Neural crest cell (in vitro differentiated cells): ENCODE data around the gene STARD10. TPM values are rescaled to one million over a fixed set of nuclear protein-coding genes. Genes with fewer than 3 reads are reported as not detected.

Experiments used
- DNase-seq: peaks from one replicate; pipeline ENCODE4 v3.0.0; 2021; ENCODE audit warnings: low read depth, mixed read lengths, low spot score
- H3K27ac Mint-ChIP-seq: one replicate; pipeline ENCODE4 v1.8.0; 2021; ENCODE audit warnings: mild to moderate bottlenecking, mixed read lengths; ENCODE audit not compliant: unreplicated experiment
- H3K27me3 Mint-ChIP-seq: 2 replicates; pipeline ENCODE4 v1.8.0; 2021; ENCODE audit warnings: low read depth, mild to moderate bottlenecking, mixed read lengths
- H3K36me3 Mint-ChIP-seq: 2 replicates; pipeline ENCODE4 v1.8.0; 2021; ENCODE audit warnings: low read depth, mild to moderate bottlenecking, mixed read lengths
- H3K4me1 Mint-ChIP-seq: 2 replicates; pipeline ENCODE4 v1.8.0; 2021; ENCODE audit warnings: mixed read lengths
- H3K4me3 Mint-ChIP-seq: one replicate; pipeline ENCODE4 v1.8.0; 2021; ENCODE audit warnings: mild to moderate bottlenecking, mixed read lengths
- H3K9me3 Mint-ChIP-seq: 2 replicates; pipeline ENCODE4 v1.8.0; 2021; ENCODE audit warnings: mixed read lengths
- total RNA-seq: library from RNA; stranded (reverse); gene quantifications from 2 replicates; pipeline ENCODE4 v1.2.1, GENCODE V29; 2021
- TF ChIP-seq, protein P1 (sequence below): fragments of 200-600 bp; sonication (generic); conservative IDR thresholded peaks from 2 replicates; pipeline ENCODE4 v1.5.0; 2021; ENCODE audit warnings: antibody characterized with exemption, mild to moderate bottlenecking

STARD10 gene
- total RNA-seq, 1 donor from 2014 or later = 12.6 TPM

DNA sequence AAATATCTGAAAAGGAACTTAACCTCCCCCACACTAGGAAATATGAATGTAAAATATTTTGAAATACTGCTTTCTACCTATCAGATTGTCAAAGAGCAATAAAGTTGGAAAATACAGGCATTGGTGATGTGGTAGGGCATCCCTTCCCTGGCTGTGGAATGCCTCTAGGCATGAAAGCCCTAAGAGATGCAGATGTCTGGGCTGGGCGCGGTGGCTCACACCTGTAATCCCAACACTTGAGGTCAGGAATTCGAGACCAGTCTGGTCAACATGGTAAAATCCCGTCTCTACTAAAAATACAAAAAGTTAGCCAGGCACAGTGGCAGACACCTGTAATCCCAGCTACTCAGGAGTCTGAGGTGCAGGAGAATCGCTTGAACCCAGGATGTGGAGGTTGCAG, 63.6 kb downstream of the STARD10 start:
- TF ChIP-seq, protein P1, sequence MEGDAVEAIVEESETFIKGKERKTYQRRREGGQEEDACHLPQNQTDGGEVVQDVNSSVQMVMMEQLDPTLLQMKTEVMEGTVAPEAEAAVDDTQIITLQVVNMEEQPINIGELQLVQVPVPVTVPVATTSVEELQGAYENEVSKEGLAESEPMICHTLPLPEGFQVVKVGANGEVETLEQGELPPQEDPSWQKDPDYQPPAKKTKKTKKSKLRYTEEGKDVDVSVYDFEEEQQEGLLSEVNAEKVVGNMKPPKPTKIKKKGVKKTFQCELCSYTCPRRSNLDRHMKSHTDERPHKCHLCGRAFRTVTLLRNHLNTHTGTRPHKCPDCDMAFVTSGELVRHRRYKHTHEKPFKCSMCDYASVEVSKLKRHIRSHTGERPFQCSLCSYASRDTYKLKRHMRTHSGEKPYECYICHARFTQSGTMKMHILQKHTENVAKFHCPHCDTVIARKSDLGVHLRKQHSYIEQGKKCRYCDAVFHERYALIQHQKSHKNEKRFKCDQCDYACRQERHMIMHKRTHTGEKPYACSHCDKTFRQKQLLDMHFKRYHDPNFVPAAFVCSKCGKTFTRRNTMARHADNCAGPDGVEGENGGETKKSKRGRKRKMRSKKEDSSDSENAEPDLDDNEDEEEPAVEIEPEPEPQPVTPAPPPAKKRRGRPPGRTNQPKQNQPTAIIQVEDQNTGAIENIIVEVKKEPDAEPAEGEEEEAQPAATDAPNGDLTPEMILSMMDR = no peak
- peaks cover 1% of the 10 kb centered on the region for H3K4me1 Mint-ChIP-seq
- DNase-seq = no peak
- H3K4me3 Mint-ChIP-seq = no peak overlapping the region
- no peak overlapping the region for H3K27ac Mint-ChIP-seq
- no peaks in the 10 kb centered on the region for H3K9me3 Mint-ChIP-seq
- peaks cover 8% of the 10 kb centered on the region for H3K36me3 Mint-ChIP-seq
- no peaks in the 10 kb centered on the region for H3K27me3 Mint-ChIP-seq

GRCh38 chr11:72727521-72727920, 66.3 kb downstream of the STARD10 start:
- Mint-ChIP-seq H3K27me3 (no peaks in the 10 kb centered on the region), H3K4me1 (peaks cover 6% of the 10 kb centered on the region), H3K9me3 (no peaks in the 10 kb centered on the region), H3K4me3 (no peak overlapping the region), H3K36me3 (peaks cover 8% of the 10 kb centered on the region), H3K27ac (peak overlapping the region; percentile 50)
- no peak for DNase-seq
- TF ChIP-seq, protein P1 = no peak

- Mint-ChIP-seq H3K4me1 (peaks cover 16% of the 10 kb centered on the region), H3K36me3 (peaks cover 7% of the 10 kb centered on the region), H3K27ac (peak overlapping the region; percentile 62), H3K4me3 (no peak overlapping the region), H3K9me3 (no peaks in the 10 kb centered on the region), H3K27me3 (no peaks in the 10 kb centered on the region)
- no peak for DNase-seq
- TF ChIP-seq, protein P1 = no peak
Measured at GRCh38 chr11:72726266-72727220, 67.3 kb downstream of the STARD10 start.

DNA sequence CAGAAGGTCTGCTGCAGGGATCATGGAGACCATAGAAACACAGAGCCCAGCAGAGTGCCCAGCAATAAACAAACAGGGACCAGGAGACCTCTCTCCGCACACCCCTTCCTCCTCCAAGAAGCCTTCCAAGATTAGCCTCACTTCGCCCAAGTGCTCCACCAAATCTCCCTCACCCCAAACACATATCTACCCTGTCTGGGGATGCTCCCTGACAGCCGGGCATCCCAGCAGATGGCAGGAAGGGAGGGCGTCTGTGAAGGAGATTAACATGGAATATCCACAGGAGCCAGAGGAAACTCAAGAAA, 68.2 kb downstream of the STARD10 start:
- peak overlapping the region; percentile 79 for H3K27ac Mint-ChIP-seq
- no peaks in the 10 kb centered on the region for H3K27me3 Mint-ChIP-seq
- H3K4me3 Mint-ChIP-seq = no peak overlapping the region
- peaks cover 1% of the 10 kb centered on the region for H3K36me3 Mint-ChIP-seq
- no peak for DNase-seq
- peaks cover 19% of the 10 kb centered on the region for H3K4me1 Mint-ChIP-seq
- TF ChIP-seq, protein P1 = no peak
- no peaks in the 10 kb centered on the region for H3K9me3 Mint-ChIP-seq

DNA sequence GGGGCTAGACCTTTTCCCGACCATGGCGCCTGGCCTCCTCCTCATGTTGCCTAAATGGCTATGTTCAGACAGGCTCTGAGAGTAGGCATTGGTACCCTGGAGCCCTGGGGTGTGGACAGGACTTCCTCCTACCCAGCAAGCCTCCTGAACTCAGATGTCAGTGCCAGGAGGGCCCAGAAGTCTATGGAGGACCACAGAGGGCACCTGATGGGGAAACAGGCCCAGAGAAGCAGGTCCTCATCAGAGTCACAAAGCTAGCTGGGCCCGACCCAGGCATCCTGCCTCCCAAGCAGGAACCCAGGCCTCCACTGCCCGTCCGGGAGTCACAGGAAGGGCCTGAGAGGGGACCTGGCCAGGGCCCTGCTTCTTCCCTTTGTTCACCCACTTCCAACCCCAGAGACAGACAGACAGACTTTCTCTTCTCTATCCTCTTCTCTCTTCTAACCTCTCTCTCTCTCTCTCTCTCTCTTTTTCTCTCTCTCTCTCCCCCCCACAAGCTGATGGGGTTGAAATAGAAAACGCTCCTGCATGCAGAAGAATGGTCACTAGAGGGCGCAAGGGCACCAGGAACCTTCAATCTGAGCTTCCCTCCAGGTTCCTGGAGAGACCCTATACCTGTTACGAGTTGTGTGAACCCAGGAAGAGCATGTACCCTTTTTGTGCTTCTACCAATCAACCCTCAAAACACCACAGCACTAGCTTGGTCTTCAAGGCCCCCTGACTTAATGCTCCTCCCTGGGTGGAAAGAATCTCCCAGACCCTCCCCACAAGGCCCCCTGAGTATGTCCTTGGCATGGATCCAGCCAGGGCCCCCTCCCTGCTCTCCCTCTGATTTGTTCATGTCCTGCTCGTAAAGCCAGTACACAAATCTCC, 68.8 kb downstream of the STARD10 start:
- H3K9me3 Mint-ChIP-seq = no peaks in the 10 kb centered on the region
- peaks cover 19% of the 10 kb centered on the region for H3K4me1 Mint-ChIP-seq
- DNase-seq = peak; percentile 80
- peak overlapping the region; percentile 79 for H3K27ac Mint-ChIP-seq
- H3K36me3 Mint-ChIP-seq = no peaks in the 10 kb centered on the region
- TF ChIP-seq, protein P1 = peak; percentile 95
- H3K4me3 Mint-ChIP-seq = no peak overlapping the region
- no peaks in the 10 kb centered on the region for H3K27me3 Mint-ChIP-seq
